ENCODE measurements around the gene SLC35D2.

The SLC35D2 gene

DNA sequence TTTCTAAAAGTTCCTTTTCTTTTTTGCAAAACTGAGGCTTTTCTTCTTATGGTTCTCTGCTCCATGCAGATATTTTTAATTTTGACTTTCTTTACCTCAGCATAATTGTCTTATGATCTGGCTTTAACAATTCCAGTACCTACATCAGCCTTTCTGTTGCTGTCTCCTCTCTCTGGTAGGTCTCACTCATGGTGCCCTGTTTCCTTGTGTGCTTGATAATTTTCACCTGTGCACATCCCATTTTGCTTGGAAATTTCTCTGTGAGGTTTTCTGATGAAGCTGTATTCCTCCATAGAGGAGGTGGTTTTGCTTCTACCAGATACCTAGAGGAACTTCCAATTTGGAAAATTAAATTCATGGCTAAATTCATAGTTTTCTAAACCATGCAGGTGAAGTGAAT, 79.3 kb downstream of the SLC35D2 start:
- no peak for DNase-seq

DNA sequence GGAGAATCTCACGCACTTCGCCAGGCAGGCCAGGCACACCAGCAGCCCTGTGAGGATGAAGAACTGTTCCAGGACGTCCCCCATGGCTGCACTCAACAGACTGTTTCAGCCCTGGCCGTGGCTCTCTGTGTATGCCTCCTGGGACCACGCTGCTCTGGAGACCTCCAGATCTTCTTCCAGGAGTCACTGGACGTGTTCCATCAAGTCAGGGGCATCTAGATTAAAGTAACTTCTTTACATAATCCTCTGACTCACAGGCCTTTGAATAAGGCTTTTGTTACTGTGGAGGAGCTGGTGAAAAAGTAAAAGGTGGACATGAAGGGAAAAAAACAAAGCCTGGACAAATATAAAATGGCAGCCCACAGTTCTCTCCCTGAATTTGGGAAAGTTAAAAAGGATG, 81.5 kb downstream of the SLC35D2 start, which contains the start of gene HSD17B3:
Gene HSD17B3, minus strand, starts transcription at position 156 of the 400 bp plus-strand sequence. Its CDS starts 72 bp downstream, at position 84.
- DNase-seq: no peak

DNA sequence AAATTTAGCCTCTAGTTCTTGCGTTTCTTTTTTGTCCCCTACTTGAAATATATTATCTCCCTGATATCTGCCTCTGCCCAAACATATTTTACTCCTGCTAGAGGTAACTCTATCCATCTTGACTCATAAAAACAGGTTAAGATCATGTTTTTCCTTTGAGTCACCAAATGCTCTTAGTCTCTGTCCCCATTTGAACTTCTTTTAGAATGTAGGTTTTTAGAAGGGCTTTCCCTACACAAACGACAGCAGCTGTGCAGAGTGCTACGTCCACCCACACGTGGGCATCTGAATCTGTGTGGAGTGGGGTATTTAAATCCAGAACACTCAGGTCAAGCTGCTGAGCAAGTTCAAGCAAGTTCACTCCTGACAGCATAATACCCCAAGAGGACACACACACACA, 83.7 kb downstream of the SLC35D2 start:
- DNase-seq: no peak

DNA sequence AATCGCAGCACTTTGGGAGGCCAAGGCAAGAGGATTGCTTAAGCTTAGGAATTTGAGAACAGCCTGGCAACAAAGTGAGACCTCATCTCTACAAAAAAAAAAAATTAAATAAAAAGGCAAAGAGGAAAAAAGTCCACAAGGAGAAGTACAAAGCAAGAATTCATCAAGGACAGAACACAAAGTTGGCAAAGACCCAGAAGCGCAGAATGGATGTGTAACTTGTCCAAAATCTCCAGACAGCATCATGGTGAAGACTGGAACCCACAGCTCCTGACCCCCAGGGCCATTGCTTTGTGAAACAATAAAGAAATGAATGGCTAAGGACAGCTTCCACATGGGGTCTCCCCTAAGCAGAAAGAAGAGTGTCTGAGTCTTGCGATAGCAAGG, 89.4 kb downstream of the SLC35D2 start:
- no peak for DNase-seq

DNA sequence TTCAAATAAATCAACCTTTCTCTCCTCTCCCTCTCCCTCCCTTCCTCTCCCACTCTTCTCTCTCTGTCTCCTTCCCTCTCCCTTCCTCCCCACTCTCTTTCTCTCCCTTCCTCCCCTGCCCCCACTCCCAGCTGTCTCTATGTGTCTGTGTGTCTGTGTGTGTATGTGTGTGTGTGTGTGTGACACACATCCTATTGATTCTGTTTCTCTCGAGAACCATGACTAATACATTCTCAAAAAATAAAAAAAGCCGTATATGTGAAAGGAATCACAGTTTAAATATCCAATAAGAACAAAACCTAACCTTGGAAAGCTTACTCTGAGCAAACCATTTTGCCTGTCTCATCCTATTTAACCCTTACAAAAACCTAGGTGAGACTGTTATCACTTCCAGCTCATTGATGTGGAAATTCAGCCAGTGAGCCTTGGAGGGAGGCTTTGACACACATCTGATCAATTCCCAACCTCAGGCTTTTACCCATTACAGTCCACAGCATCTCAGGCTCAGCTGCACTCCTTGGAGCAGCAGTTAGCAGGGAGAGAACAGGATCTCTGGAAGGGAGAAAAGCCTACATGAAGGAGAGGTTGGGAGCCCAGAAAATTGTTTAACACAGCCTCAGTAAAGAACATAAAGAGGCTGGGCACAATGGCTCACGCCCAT, 89.9 kb downstream of the SLC35D2 start:
- DNase-seq: no peak

- no peak for DNase-seq
Observed at GRCh38 chr9:96289392-96289791, 94.1 kb downstream of the SLC35D2 start.

- DNase-seq: no peak
Observed at GRCh38 chr9:96281641-96282040, 101.9 kb downstream of the SLC35D2 start.

- no peak for DNase-seq
Observed at GRCh38 chr9:96279932-96280331, 103.6 kb downstream of the SLC35D2 start.

DNA sequence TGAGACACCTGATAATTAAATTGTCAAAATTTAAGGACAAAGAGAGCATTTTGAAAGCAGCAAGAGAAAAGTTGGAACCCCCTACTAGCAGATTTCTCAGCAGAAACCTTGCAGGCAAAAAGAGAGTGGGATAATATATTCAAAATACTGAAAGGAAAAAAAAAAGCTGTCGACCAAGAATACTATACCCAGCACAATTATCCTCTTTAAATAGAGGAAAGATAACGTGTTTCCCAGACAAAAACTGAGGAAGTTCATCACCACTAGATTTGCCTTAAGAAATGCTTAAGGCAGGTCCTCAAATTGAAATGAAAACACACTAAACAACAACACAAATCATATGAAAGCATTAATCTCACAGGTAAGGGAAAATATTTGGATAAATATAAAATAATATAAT, 108.6 kb downstream of the SLC35D2 start:
- DNase-seq: no peak

All from NCI-H1417 treated with DMSO at 0.1 percent for 48 hours (cell line).